Measurements from ENCODE around the gene CD300LF. TPM values are rescaled to one million over a fixed set of nuclear protein-coding genes. Genes with fewer than 3 reads are reported as not detected.

CD300LF gene
- total RNA-seq, 1 donor: not detected

- peaks cover 14% of the 10 kb centered on the region for H3K27me3 ChIP-seq (ENCODE audit: insufficient read depth, low read length)
- no peaks in the 10 kb centered on the region for H3K4me1 ChIP-seq (ENCODE audit: insufficient read depth, low read length)
- no peak for TF ChIP-seq CTCF (IDR thresholded peaks at IDR 0.05; ENCODE audit: extremely low read depth, low read depth, low read length)
- H4K20me1 ChIP-seq (ENCODE audit: insufficient read depth, low read length): no peaks in the 10 kb centered on the region
- no peak overlapping the region for H2AFZ ChIP-seq (ENCODE audit: low read length)
- H3K27ac ChIP-seq (ENCODE audit: low read depth, low read length): no peak overlapping the region
- H3K79me2 ChIP-seq (ENCODE audit: insufficient read depth, low read length): no peaks in the 10 kb centered on the region
- no peak for DNase-seq (ENCODE audit: insufficient read length, low spot score, missing footprints)
- H3K4me2 ChIP-seq (ENCODE audit: insufficient read depth, low read length): no peak overlapping the region
- H3K36me3 ChIP-seq (ENCODE audit: insufficient read depth, low read length): no peaks in the 10 kb centered on the region
- H3K9me3 ChIP-seq (ENCODE audit: low read depth, low read length): no peaks in the 10 kb centered on the region
- H3K4me3 ChIP-seq (ENCODE audit: insufficient read depth, low read length): no peak overlapping the region
Observed at GRCh38 chr17:74647871-74648672, 64.7 kb downstream of the CD300LF start.

- TF ChIP-seq CTCF (IDR thresholded peaks at IDR 0.05; ENCODE audit: extremely low read depth, low read depth, low read length): peak; percentile 49
- Histone ChIP-seq H3K36me3 (ENCODE audit: insufficient read depth, low read length) (no peaks in the 10 kb centered on the region), H3K4me3 (ENCODE audit: insufficient read depth, low read length) (no peak overlapping the region), H3K4me2 (ENCODE audit: insufficient read depth, low read length) (no peak overlapping the region), H4K20me1 (ENCODE audit: insufficient read depth, low read length) (no peaks in the 10 kb centered on the region), H2AFZ (ENCODE audit: low read length) (no peak overlapping the region), H3K4me1 (ENCODE audit: insufficient read depth, low read length) (no peaks in the 10 kb centered on the region), H3K9me3 (ENCODE audit: low read depth, low read length) (no peaks in the 10 kb centered on the region), H3K27ac (ENCODE audit: low read depth, low read length) (no peak overlapping the region), H3K79me2 (ENCODE audit: insufficient read depth, low read length) (no peaks in the 10 kb centered on the region), H3K27me3 (ENCODE audit: insufficient read depth, low read length) (peaks cover 14% of the 10 kb centered on the region)
- no peak for DNase-seq (ENCODE audit: insufficient read length, low spot score, missing footprints)
Observed at GRCh38 chr17:74646231-74646630, 66.5 kb downstream of the CD300LF start.

GRCh38 chr17:74645010-74645409, 67.7 kb downstream of the CD300LF start:
- Histone ChIP-seq H4K20me1 (ENCODE audit: insufficient read depth, low read length) (no peaks in the 10 kb centered on the region), H3K79me2 (ENCODE audit: insufficient read depth, low read length) (no peaks in the 10 kb centered on the region), H3K27ac (ENCODE audit: low read depth, low read length) (no peak overlapping the region), H3K9me3 (ENCODE audit: low read depth, low read length) (no peaks in the 10 kb centered on the region), H2AFZ (ENCODE audit: low read length) (no peak overlapping the region), H3K4me3 (ENCODE audit: insufficient read depth, low read length) (no peak overlapping the region), H3K4me2 (ENCODE audit: insufficient read depth, low read length) (no peak overlapping the region), H3K36me3 (ENCODE audit: insufficient read depth, low read length) (no peaks in the 10 kb centered on the region), H3K4me1 (ENCODE audit: insufficient read depth, low read length) (no peaks in the 10 kb centered on the region), H3K27me3 (ENCODE audit: insufficient read depth, low read length) (peaks cover 6% of the 10 kb centered on the region)
- DNase-seq (ENCODE audit: insufficient read length, low spot score, missing footprints): no peak
- no peak for TF ChIP-seq CTCF (IDR thresholded peaks at IDR 0.05; ENCODE audit: extremely low read depth, low read depth, low read length)

- DNase-seq (ENCODE audit: insufficient read length, low spot score, missing footprints): no peak
- Histone ChIP-seq H3K9me3 (ENCODE audit: low read depth, low read length) (no peaks in the 10 kb centered on the region), H3K36me3 (ENCODE audit: insufficient read depth, low read length) (no peaks in the 10 kb centered on the region), H3K4me1 (ENCODE audit: insufficient read depth, low read length) (no peaks in the 10 kb centered on the region), H2AFZ (ENCODE audit: low read length) (no peak overlapping the region), H4K20me1 (ENCODE audit: insufficient read depth, low read length) (no peaks in the 10 kb centered on the region), H3K27ac (ENCODE audit: low read depth, low read length) (no peak overlapping the region), H3K27me3 (ENCODE audit: insufficient read depth, low read length) (peaks cover 11% of the 10 kb centered on the region), H3K79me2 (ENCODE audit: insufficient read depth, low read length) (no peaks in the 10 kb centered on the region), H3K4me3 (ENCODE audit: insufficient read depth, low read length) (no peak overlapping the region), H3K4me2 (ENCODE audit: insufficient read depth, low read length) (no peak overlapping the region)
- TF ChIP-seq CTCF (IDR thresholded peaks at IDR 0.05; ENCODE audit: extremely low read depth, low read depth, low read length): no peak
Observed at GRCh38 chr17:74644419-74644818, 68.3 kb downstream of the CD300LF start.

Other genes starting within 250 kb of the CD300LF start
- gene CD300A, start 246.3 kb downstream of the CD300LF start, total RNA-seq: not detected in 2 replicates
- not detected in 2 replicates for gene CD300LB, start 181.4 kb downstream of the CD300LF start, total RNA-seq
- under 0.01 TPM in 1 of 2 replicates, not detected in the other for gene CD300C, start 166.8 kb downstream of the CD300LF start, total RNA-seq
- gene CD300H, start 145.4 kb downstream of the CD300LF start, total RNA-seq: not detected in 2 replicates
- not detected in 2 replicates for gene CD300LD, start 120.6 kb downstream of the CD300LF start, total RNA-seq
- gene CD300E, start 89.2 kb downstream of the CD300LF start, total RNA-seq: under 0.01 TPM in 1 of 2 replicates, not detected in the other
- under 0.01 and 0.36 TPM in 2 replicates for gene RAB37, start 24.3 kb upstream of the CD300LF start, total RNA-seq
- gene NHERF1, start 35.7 kb upstream of the CD300LF start, total RNA-seq: 15.9 and 22.1 TPM in 2 replicates
- gene NAT9, start 63.4 kb upstream of the CD300LF start, total RNA-seq: 33.0 and 35.1 TPM in 2 replicates
- 0.29 and 0.72 TPM in 2 replicates for gene GRIN2C, start 147.0 kb upstream of the CD300LF start, total RNA-seq
- 23.5 and 25.9 TPM in 2 replicates for gene FDXR, start 160.1 kb upstream of the CD300LF start, total RNA-seq
- not detected in 2 replicates for gene FADS6, start 180.7 kb upstream of the CD300LF start, total RNA-seq
- not detected in 2 replicates for gene USH1G, start 210.3 kb upstream of the CD300LF start, total RNA-seq
- not detected in 2 replicates for gene OTOP2, start 211.3 kb upstream of the CD300LF start, total RNA-seq
- gene OTOP3, start 223.0 kb upstream of the CD300LF start, total RNA-seq: not detected in 2 replicates